H9 (cell line): ENCODE measurements around the gene AFF2. TPM values are rescaled to one million over a fixed set of nuclear protein-coding genes. Genes with fewer than 3 reads are reported as not detected.

Source experiments
- DNase-seq: peaks from one replicate; pipeline ENCODE4 v3.0.0-alpha.2; 2017
- H2AFZ ChIP-seq: one replicate; pipeline ENCODE4 v1.6.1; 2013; ENCODE audit warnings: mild to moderate bottlenecking, low read length, control low read depth, moderate library complexity
- H2AK5ac ChIP-seq: 2 replicates; pipeline ENCODE4 v1.6.1; 2013; ENCODE audit warnings: low read length, control low read depth, mixed read lengths; ENCODE audit not compliant: insufficient read length
- H2BK120ac ChIP-seq: one replicate; pipeline ENCODE4 v1.6.1; 2013; ENCODE audit warnings: low read depth, mild to moderate bottlenecking, low read length, control low read depth, inconsistent platforms; ENCODE audit not compliant: poor library complexity, severe bottlenecking
- H2BK12ac ChIP-seq: 2 replicates; pipeline ENCODE4 v1.6.1; 2013; ENCODE audit warnings: low read length, control low read depth, mixed read lengths, low read depth; ENCODE audit not compliant: insufficient read length
- H2BK15ac ChIP-seq: 2 replicates; pipeline ENCODE4 v1.6.1; 2013; ENCODE audit warnings: low read depth, low read length, control low read depth
- H2BK20ac ChIP-seq: one replicate; pipeline ENCODE4 v1.6.1; 2013; ENCODE audit warnings: low read depth, mild to moderate bottlenecking, low read length, control low read depth, inconsistent platforms; ENCODE audit not compliant: poor library complexity, severe bottlenecking
- H2BK5ac ChIP-seq: 2 replicates; pipeline ENCODE4 v1.6.1; 2013; ENCODE audit warnings: low read length, control low read depth, mixed read lengths; ENCODE audit not compliant: insufficient read length
- H3K14ac ChIP-seq: 2 replicates; pipeline ENCODE4 v1.6.1; 2013; ENCODE audit warnings: low read length, control low read depth; ENCODE audit not compliant: insufficient read depth
- H3K18ac ChIP-seq: 2 replicates; pipeline ENCODE4 v1.6.1; 2013; ENCODE audit warnings: low read depth, mild to moderate bottlenecking, mixed read lengths, low read length, control low read depth; ENCODE audit not compliant: insufficient read length
- H3K23ac ChIP-seq: 2 replicates; pipeline ENCODE4 v1.6.1; 2013; ENCODE audit warnings: low read length, control low read depth, mixed read lengths, low read depth; ENCODE audit not compliant: insufficient read length
- H3K23me2 ChIP-seq: 2 replicates; pipeline ENCODE4 v1.6.1; 2013; ENCODE audit warnings: low read depth, mild to moderate bottlenecking, mixed read lengths, low read length, control low read depth; ENCODE audit not compliant: insufficient read length, poor library complexity, severe bottlenecking
- H3K27ac ChIP-seq: 2 replicates; pipeline ENCODE4 v1.5.1; 2013; ENCODE audit warnings: low read length, control low read depth, mixed read lengths, low read depth; ENCODE audit not compliant: insufficient read length
- H3K27me3 ChIP-seq: 2 replicates; pipeline ENCODE4 v1.6.1; 2013; ENCODE audit warnings: low read length, control low read depth, inconsistent platforms; ENCODE audit not compliant: insufficient read depth
- H3K4ac ChIP-seq: 2 replicates; pipeline ENCODE4 v1.6.1; 2013; ENCODE audit warnings: low read depth, mild to moderate bottlenecking, control low read depth, inconsistent platforms, low read length, moderate library complexity
- H3K4me1 ChIP-seq: 2 replicates; pipeline ENCODE4 v1.6.1; 2013; ENCODE audit warnings: low read length, control low read depth, inconsistent platforms; ENCODE audit not compliant: insufficient read depth
- H3K4me2 ChIP-seq: 2 replicates; pipeline ENCODE4 v1.6.1; 2013; ENCODE audit warnings: low read length, control low read depth, mixed read lengths; ENCODE audit not compliant: insufficient read length, insufficient read depth
- H3K56ac ChIP-seq: 2 replicates; pipeline ENCODE4 v1.6.1; 2013; ENCODE audit warnings: low read depth, mild to moderate bottlenecking, mixed read lengths, low read length, control low read depth; ENCODE audit not compliant: insufficient read length
- H3K79me1 ChIP-seq: 2 replicates; pipeline ENCODE4 v1.6.1; 2013; ENCODE audit warnings: low read depth, mild to moderate bottlenecking, moderate library complexity, low read length, control low read depth, inconsistent platforms; ENCODE audit not compliant: insufficient read depth, poor library complexity, severe bottlenecking
- H3K79me2 ChIP-seq: 2 replicates; pipeline ENCODE4 v1.6.1; 2013; ENCODE audit warnings: low read length, control low read depth, inconsistent platforms; ENCODE audit not compliant: insufficient read depth
- H3K9ac ChIP-seq: 2 replicates; pipeline ENCODE4 v1.6.1; 2013; ENCODE audit warnings: low read length, control low read depth, mixed read lengths; ENCODE audit not compliant: insufficient read length; ENCODE audit errors: extremely low read depth
- H3K9me3 ChIP-seq: one replicate; pipeline ENCODE4 v1.6.1; 2013; ENCODE audit warnings: low read depth, low read length, inconsistent platforms; ENCODE audit not compliant: control insufficient read depth
- H3T11ph ChIP-seq: one replicate; pipeline ENCODE4 v1.6.1; 2013; ENCODE audit warnings: mild to moderate bottlenecking, low read length, control low read depth, inconsistent platforms
- H4K20me1 ChIP-seq: one replicate; pipeline ENCODE4 v1.6.1; 2013; ENCODE audit not compliant: control insufficient read depth, insufficient read length, insufficient read depth
- H4K5ac ChIP-seq: 2 replicates; pipeline ENCODE4 v1.6.1; 2013; ENCODE audit warnings: low read depth, mild to moderate bottlenecking, mixed read lengths, low read length, control low read depth; ENCODE audit not compliant: insufficient read length
- H4K8ac ChIP-seq: replicated peaks from 2 replicates; pipeline ENCODE4 v1.6.1; 2013; ENCODE audit warnings: low read length, control low read depth, mixed read lengths, low read depth; ENCODE audit not compliant: insufficient read length
- H4K91ac ChIP-seq: 2 replicates; pipeline ENCODE4 v1.6.1; 2013; ENCODE audit warnings: low read depth, mild to moderate bottlenecking, moderate library complexity, mixed read lengths, low read length, control low read depth; ENCODE audit not compliant: insufficient read length
- H3K27ac Mint-ChIP-seq, 3 experiments: 2 replicates in 2 of 3; 3 replicates in 1 of 3; pipeline ENCODE4 v1.8.0; 2020 to 2021; ENCODE audit warnings: mixed read lengths in 3 of 3, mild to moderate bottlenecking in 1 of 3, moderate library complexity in 1 of 3
- H3K27me3 Mint-ChIP-seq: 2 replicates; pipeline ENCODE4 v1.8.0; 2021; ENCODE audit warnings: low read depth, mild to moderate bottlenecking, moderate library complexity, mixed read lengths
- H3K36me3 Mint-ChIP-seq, 3 experiments: 2 replicates in 2 of 3; 3 replicates in 1 of 3; pipeline ENCODE4 v1.8.0; 2020 to 2021; ENCODE audit warnings: low read depth in 3 of 3, mixed read lengths in 3 of 3; ENCODE audit not compliant: insufficient read depth in 1 of 3
- H3K4me1 Mint-ChIP-seq, 2 experiments: 2 replicates each; pipeline ENCODE4 v1.8.0; 2020; ENCODE audit warnings: mixed read lengths in 2 of 2
- H3K4me3 Mint-ChIP-seq, 2 experiments: 2 replicates in 1 of 2; 3 replicates in 1 of 2; pipeline ENCODE4 v1.8.0; 2020 to 2021; ENCODE audit warnings: mild to moderate bottlenecking in 2 of 2, mixed read lengths in 2 of 2, moderate library complexity in 1 of 2
- H3K9me3 Mint-ChIP-seq, 2 experiments: 2 replicates in 1 of 2; 3 replicates in 1 of 2; pipeline ENCODE4 v1.8.0; 2020; ENCODE audit warnings: mild to moderate bottlenecking in 2 of 2, mixed read lengths in 2 of 2, moderate library complexity in 1 of 2
- WGBS: extraction: QIAGEN DNeasy Blood & Tissue Kit; methylation state at CpG from one replicate; pipeline ENCODE4 v1.1.7; 2013; ENCODE audit warnings: missing lambda C conversion rate, low lambda C conversion rate, mixed read lengths; ENCODE audit not compliant: insufficient read length; ENCODE audit errors: extremely low coverage; 5-methylcytosine and 5-hydroxymethylcytosine counted together
- total RNA-seq: library from RNA; stranded (reverse); gene quantifications from 2 replicates; pipeline ENCODE4 v1.2.1, GENCODE V29; 2021
- TF ChIP-seq, protein P1 (sequence below): fragments of 200-600 bp; sonication (generic); conservative IDR thresholded peaks from 3 replicates; pipeline ENCODE4 v1.8.0; 2021; ENCODE audit warnings: antibody characterized with exemption, mild to moderate bottlenecking

Gene AFF2
- total RNA-seq, 1 experiment from 2014 or later = 14.6 TPM

DNA sequence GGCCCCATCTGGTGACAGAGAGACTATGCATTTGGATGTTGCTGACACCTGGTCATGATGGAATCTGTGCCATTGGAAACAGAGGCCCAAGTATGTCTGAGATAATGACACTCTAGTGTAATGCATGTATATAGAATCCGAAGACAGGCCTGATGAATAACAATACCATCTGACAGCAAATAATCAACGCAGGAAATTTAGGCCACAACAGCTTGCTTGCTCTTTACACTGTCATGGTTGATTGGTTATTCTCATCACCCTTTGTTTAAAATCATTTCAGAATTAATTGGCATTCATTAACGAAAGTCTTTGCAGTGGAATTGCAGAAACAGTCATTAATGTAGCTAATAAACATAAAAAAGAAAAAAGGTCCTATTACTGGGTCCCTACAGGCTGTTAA is 194.8 kb downstream of the AFF2 start:
- Mint-ChIP-seq H3K27ac (no peak overlapping the region), H3K9me3 (peaks cover 48 to 53% of the 10 kb centered on the region in 2 experiments), H3K27me3 (no peaks in the 10 kb centered on the region; the same call in 1 of the 2 replicates), H3K4me3 (no peak overlapping the region), H3K4me1 (peaks cover 3% of the 10 kb centered on the region in 2 experiments; a peak in 1 of 4 replicates), H3K36me3 (peaks cover 0 to 6% (median 2%) of the 10 kb centered on the region in 3 experiments; a peak in 3 of 7 replicates)
- no peaks in the 10 kb centered on the region for H4K20me1 ChIP-seq
- H3K4ac ChIP-seq = no peak overlapping the region
- no peak for DNase-seq
- H3K4me2 ChIP-seq = no peak overlapping the region
- H2BK20ac ChIP-seq = no peak overlapping the region
- no peak overlapping the region for H2BK12ac ChIP-seq
- no peak overlapping the region for H3K14ac ChIP-seq
- no peak overlapping the region for H3K18ac ChIP-seq
- no peak overlapping the region for H2BK15ac ChIP-seq
- H3K23me2 ChIP-seq = no peaks in the 10 kb centered on the region
- no peak overlapping the region for H4K5ac ChIP-seq
- H3T11ph ChIP-seq = no peak overlapping the region
- H3K27me3 ChIP-seq = no peaks in the 10 kb centered on the region
- H3K56ac ChIP-seq = no peak overlapping the region
- no peak overlapping the region for H4K8ac ChIP-seq
- H3K9me3 ChIP-seq = peaks cover 34% of the 10 kb centered on the region
- H3K4me1 ChIP-seq = no peaks in the 10 kb centered on the region
- H2BK120ac ChIP-seq = no peak overlapping the region
- TF ChIP-seq, protein P1, sequence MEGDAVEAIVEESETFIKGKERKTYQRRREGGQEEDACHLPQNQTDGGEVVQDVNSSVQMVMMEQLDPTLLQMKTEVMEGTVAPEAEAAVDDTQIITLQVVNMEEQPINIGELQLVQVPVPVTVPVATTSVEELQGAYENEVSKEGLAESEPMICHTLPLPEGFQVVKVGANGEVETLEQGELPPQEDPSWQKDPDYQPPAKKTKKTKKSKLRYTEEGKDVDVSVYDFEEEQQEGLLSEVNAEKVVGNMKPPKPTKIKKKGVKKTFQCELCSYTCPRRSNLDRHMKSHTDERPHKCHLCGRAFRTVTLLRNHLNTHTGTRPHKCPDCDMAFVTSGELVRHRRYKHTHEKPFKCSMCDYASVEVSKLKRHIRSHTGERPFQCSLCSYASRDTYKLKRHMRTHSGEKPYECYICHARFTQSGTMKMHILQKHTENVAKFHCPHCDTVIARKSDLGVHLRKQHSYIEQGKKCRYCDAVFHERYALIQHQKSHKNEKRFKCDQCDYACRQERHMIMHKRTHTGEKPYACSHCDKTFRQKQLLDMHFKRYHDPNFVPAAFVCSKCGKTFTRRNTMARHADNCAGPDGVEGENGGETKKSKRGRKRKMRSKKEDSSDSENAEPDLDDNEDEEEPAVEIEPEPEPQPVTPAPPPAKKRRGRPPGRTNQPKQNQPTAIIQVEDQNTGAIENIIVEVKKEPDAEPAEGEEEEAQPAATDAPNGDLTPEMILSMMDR = no peak
- H3K23ac ChIP-seq = no peak overlapping the region
- no peak overlapping the region for H3K27ac ChIP-seq
- no peak overlapping the region for H2AFZ ChIP-seq
- H3K9ac ChIP-seq = no peak overlapping the region
- no peaks in the 10 kb centered on the region for H3K79me2 ChIP-seq
- no CpG with 5 or more reads among the region's 3 CpGs for WGBS
- no peak overlapping the region for H4K91ac ChIP-seq
- H3K79me1 ChIP-seq = no peaks in the 10 kb centered on the region
- no peak overlapping the region for H2BK5ac ChIP-seq
- no peak overlapping the region for H2AK5ac ChIP-seq
